Mesenchymal stem cell (in vitro differentiated cells and primary cell): ENCODE data around the gene CYYR1. TPM values are rescaled to one million over a fixed set of nuclear protein-coding genes. Genes with fewer than 3 reads are reported as not detected.
A peak's percentile ranks its signal among the peaks of the same experiment; 100 is the strongest.

Experiments
- DNase-seq: peaks from one replicate; pipeline ENCODE4 v3.0.0-alpha.2; 2013
- H2AFZ ChIP-seq: one replicate; pipeline ENCODE4 v1.6.1; 2013; ENCODE audit warnings: low read depth, mild to moderate bottlenecking, control low read depth, inconsistent platforms, low read length, moderate library complexity
- H2AK5ac ChIP-seq: 2 replicates; pipeline ENCODE4 v1.6.1; 2013; ENCODE audit warnings: low read length, moderate library complexity, mild to moderate bottlenecking, inconsistent platforms; ENCODE audit not compliant: severe bottlenecking
- H2BK120ac ChIP-seq: one replicate; pipeline ENCODE4 v1.6.1; 2013; ENCODE audit warnings: low read depth, mild to moderate bottlenecking, inconsistent platforms, low read length, moderate library complexity
- H2BK12ac ChIP-seq, 2 experiments: one replicate each; pipeline ENCODE4 v1.6.1; 2013; ENCODE audit warnings: inconsistent platforms in 2 of 2, low read length in 2 of 2, mild to moderate bottlenecking in 2 of 2, moderate library complexity in 2 of 2, control low read depth in 1 of 2
- H2BK15ac ChIP-seq: one replicate; pipeline ENCODE4 v1.6.1; 2013; ENCODE audit warnings: mild to moderate bottlenecking, low read depth, inconsistent platforms; ENCODE audit not compliant: poor library complexity, severe bottlenecking
- H2BK5ac ChIP-seq: 2 replicates; pipeline ENCODE4 v1.6.1; 2013; ENCODE audit warnings: low read depth, mild to moderate bottlenecking, low read length, control low read depth, inconsistent platforms; ENCODE audit not compliant: poor library complexity, severe bottlenecking
- H3K14ac ChIP-seq, 2 experiments: one replicate each; pipeline ENCODE4 v1.6.1; 2013; ENCODE audit warnings: inconsistent platforms in 2 of 2, low read length in 2 of 2, control low read depth in 1 of 2, mild to moderate bottlenecking in 1 of 2, moderate library complexity in 1 of 2
- H3K18ac ChIP-seq, 2 experiments: one replicate each; pipeline ENCODE4 v1.6.1; 2013; ENCODE audit warnings: inconsistent platforms in 2 of 2, low read length in 2 of 2, control low read depth in 1 of 2, low read depth in 1 of 2, mild to moderate bottlenecking in 1 of 2
- H3K23ac ChIP-seq, 2 experiments: one replicate each; pipeline ENCODE4 v1.6.1; 2013; ENCODE audit warnings: inconsistent platforms in 2 of 2, low read length in 2 of 2, mild to moderate bottlenecking in 2 of 2, moderate library complexity in 2 of 2, control low read depth in 1 of 2
- H3K27ac ChIP-seq: 2 replicates; pipeline ENCODE4 v1.5.1; 2013; ENCODE audit warnings: mild to moderate bottlenecking, moderate library complexity, low read length, control low read depth, inconsistent platforms; ENCODE audit not compliant: poor library complexity, severe bottlenecking
- H3K27me3 ChIP-seq, 2 experiments: 2 replicates each; pipeline versions ENCODE4 v1.6.1 to v1.7.0; 2013; ENCODE audit warnings: low read length in 2 of 2, mild to moderate bottlenecking in 2 of 2, moderate library complexity in 2 of 2, control low read depth in 1 of 2, inconsistent platforms in 1 of 2; ENCODE audit not compliant: control insufficient read depth in 1 of 2, insufficient read depth in 1 of 2
- H3K36me3 ChIP-seq, 2 experiments: 2 replicates each; pipeline versions ENCODE4 v1.6.1 to v1.7.0; 2013; ENCODE audit warnings: low read length in 2 of 2, control low read depth in 1 of 2, inconsistent platforms in 1 of 2, low read depth in 1 of 2, mild to moderate bottlenecking in 1 of 2; ENCODE audit not compliant: insufficient read depth in 2 of 2, control insufficient read depth in 1 of 2
- H3K4ac ChIP-seq, 2 experiments: one replicate each; pipeline ENCODE4 v1.6.1; 2013; ENCODE audit warnings: inconsistent platforms in 2 of 2, low read length in 2 of 2, mild to moderate bottlenecking in 2 of 2, moderate library complexity in 2 of 2, control low read depth in 1 of 2, low read depth in 1 of 2
- H3K4me1 ChIP-seq: 2 replicates; pipeline ENCODE4 v1.6.1; 2013; ENCODE audit warnings: low read depth, low read length, control low read depth; ENCODE audit not compliant: control insufficient read depth, insufficient read depth
- H3K4me2 ChIP-seq: 2 replicates; pipeline ENCODE4 v1.6.1; 2013; ENCODE audit warnings: low read length, mild to moderate bottlenecking, inconsistent platforms; ENCODE audit not compliant: poor library complexity, severe bottlenecking
- H3K4me3 ChIP-seq, 2 experiments: 2 replicates each; pipeline versions ENCODE4 v1.5.1 to v1.7.0; 2013; ENCODE audit warnings: low read length in 2 of 2, mild to moderate bottlenecking in 2 of 2, control low read depth in 1 of 2, low read depth in 1 of 2; ENCODE audit not compliant: insufficient read depth in 1 of 2
- H3K79me1 ChIP-seq: replicated peaks from 2 replicates; pipeline ENCODE4 v1.6.1; 2013; ENCODE audit warnings: mild to moderate bottlenecking, control low read depth, low read length, inconsistent platforms; ENCODE audit not compliant: poor library complexity, severe bottlenecking
- H3K9ac ChIP-seq: 2 replicates; pipeline ENCODE4 v1.7.0; 2013; ENCODE audit warnings: mild to moderate bottlenecking, low read length, moderate library complexity
- H3K9me3 ChIP-seq: 2 replicates; pipeline ENCODE4 v1.7.0; 2013; ENCODE audit warnings: mild to moderate bottlenecking, low read length; ENCODE audit not compliant: control insufficient read depth
- H4K8ac ChIP-seq: one replicate; pipeline ENCODE4 v1.6.1; 2013; ENCODE audit warnings: inconsistent platforms, mild to moderate bottlenecking, low read length, moderate library complexity
- H4K91ac ChIP-seq: one replicate; pipeline ENCODE4 v1.6.1; 2013; ENCODE audit warnings: mild to moderate bottlenecking, low read length, inconsistent platforms
- WGBS: methylation state at CpG from one replicate; pipeline ENCODE4 v1.1.7; 2013; ENCODE audit warnings: mixed read lengths; 5-methylcytosine and 5-hydroxymethylcytosine counted together
- polyA plus RNA-seq, 2 experiments: library from polyadenylated mRNA; stranded (reverse); fragments of 200-250 nt; gene quantifications; one replicate each; pipeline ENCODE4 v1.2.3, GENCODE V29; 2013

Gene CYYR1
- polyA plus RNA-seq (2013, experiment 1 of 2) = 0.47 TPM
- 0.45 TPM for polyA plus RNA-seq (2013, experiment 2 of 2)

- H2BK120ac ChIP-seq = peak within 1 kb of the TSS; percentile 38
- peak; percentile 28 for DNase-seq
- peak within 1 kb of the TSS in 1 of 2 experiments; percentile 58 for H3K18ac ChIP-seq
- WGBS = under 1% methylated on average over 58 of the region's 58 CpGs
- no peak within 1 kb of the TSS for H2BK15ac ChIP-seq
- H3K23ac ChIP-seq = peak within 1 kb of the TSS in 1 of 2 experiments; percentile 98
- H3K4me1 ChIP-seq = peaks cover 6% of the 10 kb centered on the region
- no peak within 1 kb of the TSS for H3K4ac ChIP-seq
- H4K8ac ChIP-seq = peak within 1 kb of the TSS; percentile 35
- no peak within 1 kb of the TSS for H3K27ac ChIP-seq
- peak within 1 kb of the TSS; percentile 43 for H4K91ac ChIP-seq
- H3K9me3 ChIP-seq = peaks cover 20% of the 10 kb centered on the region
- H3K4me2 ChIP-seq = peak within 1 kb of the TSS; percentile 99
- no peaks in the 10 kb centered on the region for H3K79me1 ChIP-seq
- no peaks in the 10 kb centered on the region for H3K36me3 ChIP-seq
- no peak within 1 kb of the TSS for H2AK5ac ChIP-seq
- no peak within 1 kb of the TSS for H2BK12ac ChIP-seq
- H3K27me3 ChIP-seq = peaks cover 0 to 36% of the 10 kb centered on the region in 2 experiments
- H2AFZ ChIP-seq = peak within 1 kb of the TSS; percentile 87
- H2BK5ac ChIP-seq = no peak within 1 kb of the TSS
- peak within 1 kb of the TSS in 1 of 2 experiments; percentile 64 for H3K14ac ChIP-seq
- H3K9ac ChIP-seq = peak within 1 kb of the TSS; percentile 53
- H3K4me3 ChIP-seq = peak within 1 kb of the TSS; percentile 73 to 76
These were observed at the start of gene CYYR1 for GRCh38 chr21:26572702-26573381. CYYR1 (minus strand) TSS chr21:26573286; CDS start chr21:26572940, 346 bp downstream.

- H3K27me3 ChIP-seq = peaks cover 0 to 5% of the 10 kb centered on the region in 2 experiments
- no peak overlapping the region for H3K4ac ChIP-seq
- H2BK120ac ChIP-seq = no peak overlapping the region
- no peak overlapping the region for H2BK15ac ChIP-seq
- H3K36me3 ChIP-seq = no peaks in the 10 kb centered on the region
- WGBS = no CpG with 5 or more reads among the region's 1 CpG
- no peak overlapping the region for H2BK12ac ChIP-seq
- H3K4me1 ChIP-seq = no peaks in the 10 kb centered on the region
- H3K79me1 ChIP-seq = no peaks in the 10 kb centered on the region
- no peak overlapping the region for H2AFZ ChIP-seq
- no peak for DNase-seq
- H3K4me2 ChIP-seq = no peak overlapping the region
- no peak overlapping the region for H2AK5ac ChIP-seq
- H3K27ac ChIP-seq = no peak overlapping the region
- H3K23ac ChIP-seq = no peak overlapping the region
- no peak overlapping the region for H3K9ac ChIP-seq
- no peak overlapping the region for H2BK5ac ChIP-seq
- no peak overlapping the region for H4K8ac ChIP-seq
- no peak overlapping the region for H4K91ac ChIP-seq
- H3K14ac ChIP-seq = no peak overlapping the region
- no peaks in the 10 kb centered on the region for H3K9me3 ChIP-seq
- H3K4me3 ChIP-seq = no peak overlapping the region
- H3K18ac ChIP-seq = no peak overlapping the region
These were observed 44.1 kb upstream of the CYYR1 start for GRCh38 chr21:26617176-26617575.

- H3K9ac ChIP-seq = no peak overlapping the region
- H2AFZ ChIP-seq = no peak overlapping the region
- no peak overlapping the region for H3K18ac ChIP-seq
- no peak overlapping the region for H2BK5ac ChIP-seq
- H2AK5ac ChIP-seq = no peak overlapping the region
- H2BK120ac ChIP-seq = no peak overlapping the region
- no peak overlapping the region for H4K91ac ChIP-seq
- H3K9me3 ChIP-seq = no peaks in the 10 kb centered on the region
- no peak overlapping the region for H4K8ac ChIP-seq
- peak; percentile 11 for DNase-seq
- H3K4me3 ChIP-seq = no peak overlapping the region
- H3K4me1 ChIP-seq = no peaks in the 10 kb centered on the region
- no peak overlapping the region for H3K27ac ChIP-seq
- H3K79me1 ChIP-seq = no peaks in the 10 kb centered on the region
- WGBS = no CpG with 5 or more reads among the region's 1 CpG
- H3K4me2 ChIP-seq = no peak overlapping the region
- H3K14ac ChIP-seq = no peak overlapping the region
- H2BK15ac ChIP-seq = no peak overlapping the region
- peaks cover 0 to 2% of the 10 kb centered on the region in 2 experiments for H3K27me3 ChIP-seq
- H2BK12ac ChIP-seq = no peak overlapping the region
- H3K36me3 ChIP-seq = no peaks in the 10 kb centered on the region
- H3K4ac ChIP-seq = no peak overlapping the region
- H3K23ac ChIP-seq = no peak overlapping the region
These were observed 41.2 kb upstream of the CYYR1 start for GRCh38 chr21:26614251-26614650.

GRCh38 chr21:26599261-26599660 is 26.2 kb upstream of the CYYR1 start:
- H3K14ac ChIP-seq = no peak overlapping the region
- H4K91ac ChIP-seq = no peak overlapping the region
- no peaks in the 10 kb centered on the region for H3K79me1 ChIP-seq
- H3K27me3 ChIP-seq = no peaks in the 10 kb centered on the region
- DNase-seq = no peak
- H2BK15ac ChIP-seq = no peak overlapping the region
- no peak overlapping the region for H3K18ac ChIP-seq
- no peak overlapping the region for H3K23ac ChIP-seq
- H2BK120ac ChIP-seq = no peak overlapping the region
- H3K4ac ChIP-seq = no peak overlapping the region
- H3K4me3 ChIP-seq = no peak overlapping the region
- no peak overlapping the region for H2BK12ac ChIP-seq
- H4K8ac ChIP-seq = no peak overlapping the region
- no peaks in the 10 kb centered on the region for H3K36me3 ChIP-seq
- H3K4me1 ChIP-seq = no peaks in the 10 kb centered on the region
- WGBS = no CpG with 5 or more reads among the region's 1 CpG
- H2AK5ac ChIP-seq = no peak overlapping the region
- H3K4me2 ChIP-seq = no peak overlapping the region
- peaks cover 3% of the 10 kb centered on the region for H3K9me3 ChIP-seq
- no peak overlapping the region for H2AFZ ChIP-seq
- no peak overlapping the region for H3K27ac ChIP-seq
- no peak overlapping the region for H3K9ac ChIP-seq
- H2BK5ac ChIP-seq = no peak overlapping the region
